T-cell (primary cell): ENCODE data around the gene KIAA1217. TPM values are rescaled to one million over a fixed set of nuclear protein-coding genes. Genes with fewer than 3 reads are reported as not detected.

Experiments
- ATAC-seq, 4 experiments: fragments of 200-7000 bp in 3 of 4; fragments of 150-1000 bp in 1 of 4; cut with Tn5 transposase; replicated peaks in 1 of 4; 1 replicate in 3 of 4; 2 replicates in 1 of 4; pipeline ENCODE4 v1.10.0; 2021; ENCODE audit warnings: moderate library complexity in 3 of 4, mild to moderate bottlenecking in 2 of 4, moderate number of reproducible peaks in 1 of 4
- CTCF ChIA-PET, 2 donors: fragments of 300-600 bp; sonication (Branson Sonifier 250); formaldehyde crosslinking; loops; one replicate each; lab custom pipeline; 2022; ENCODE audit warnings: antibody characterized with exemption in 2 of 2; lab: Charles Lee
- POLR2A ChIA-PET, 2 donors: fragments of 300-600 bp; sonication (Branson Sonifier 250); formaldehyde crosslinking; loops; one replicate each; lab custom pipeline; 2022; ENCODE audit warnings: antibody characterized with exemption in 2 of 2; lab: Charles Lee
- DNase-seq, 35 experiments: peaks; one replicate each; pipeline versions ENCODE4 v3.0.0 to v3.0.0-alpha.2; 2013 to 2023
- H3K27ac ChIP-seq: one replicate; pipeline ENCODE4 v1.5.1; 2013; ENCODE audit warnings: low read length
- H3K27me3 ChIP-seq, 2 experiments: replicated peaks in 1 of 2; 1 replicate in 1 of 2; 2 replicates in 1 of 2; pipeline versions ENCODE4 v1.6.1 to v1.7.0; 2013; ENCODE audit warnings: low read length in 1 of 2, mixed read lengths in 1 of 2; ENCODE audit not compliant: control insufficient read depth in 2 of 2, insufficient read depth in 2 of 2; ENCODE audit errors: extremely low read depth in 1 of 2
- H3K36me3 ChIP-seq, 2 donors: 1 replicate in 1 of 2; 2 replicates in 1 of 2; pipeline versions ENCODE4 v1.6.1 to v1.7.0; 2013; ENCODE audit warnings: low read length in 1 of 2; ENCODE audit not compliant: control insufficient read depth in 2 of 2, insufficient read depth in 1 of 2; ENCODE audit errors: extremely low read depth in 1 of 2
- H3K4me1 ChIP-seq, 2 experiments: 1 replicate in 1 of 2; 2 replicates in 1 of 2; pipeline versions ENCODE4 v1.6.1 to v1.7.0; 2013; ENCODE audit warnings: low read length in 2 of 2, mixed read lengths in 1 of 2; ENCODE audit not compliant: insufficient read depth in 2 of 2, control insufficient read depth in 1 of 2; ENCODE audit errors: extremely low read depth in 1 of 2
- H3K4me3 ChIP-seq, 2 donors: 1 replicate in 1 of 2; 2 replicates in 1 of 2; pipeline versions ENCODE4 v1.5.1 to v1.7.0; 2013; ENCODE audit warnings: mild to moderate bottlenecking in 2 of 2, low read length in 1 of 2, moderate library complexity in 1 of 2; ENCODE audit not compliant: control insufficient read depth in 1 of 2; ENCODE audit errors: extremely low read depth in 1 of 2
- H3K9me3 ChIP-seq: 2 replicates; pipeline ENCODE4 v1.7.0; 2013
- H3K27ac Mint-ChIP-seq, 2 donors: one replicate each; pipeline ENCODE4 v1.8.0; 2020 to 2021; ENCODE audit warnings: mild to moderate bottlenecking in 2 of 2, mixed read lengths in 2 of 2
- H3K27me3 Mint-ChIP-seq, 2 donors: one replicate each; pipeline ENCODE4 v1.8.0; 2021 to 2022; ENCODE audit warnings: mixed read lengths in 2 of 2
- H3K36me3 Mint-ChIP-seq: one replicate; pipeline ENCODE4 v1.8.0; 2021; ENCODE audit warnings: mixed read lengths
- H3K4me1 Mint-ChIP-seq, 3 donors: one replicate each; pipeline ENCODE4 v1.8.0; 2020 to 2022; ENCODE audit warnings: mixed read lengths in 3 of 3, mild to moderate bottlenecking in 1 of 3
- H3K4me3 Mint-ChIP-seq, 3 donors: one replicate each; pipeline ENCODE4 v1.8.0; 2020 to 2022; ENCODE audit warnings: mild to moderate bottlenecking in 3 of 3, mixed read lengths in 3 of 3, moderate library complexity in 3 of 3
- H3K9me3 Mint-ChIP-seq, 3 donors: one replicate each; pipeline ENCODE4 v1.8.0; 2020 to 2022; ENCODE audit warnings: mixed read lengths in 3 of 3
- WGBS: methylation state at CpG from one replicate; pipeline ENCODE4 v1.1.5; 2013; ENCODE audit warnings: missing lambda C conversion rate; ENCODE audit not compliant: insufficient coverage; 5-methylcytosine and 5-hydroxymethylcytosine counted together
- total RNA-seq, 35 experiments: library from RNA in 6 of 35; stranded (reverse) in 6 of 35; fragments of 120-200 nt in 1 of 35; gene quantifications; one replicate each; pipeline versions ENCODE4 v1.2.1 to v1.2.4 and lab custom pipeline; 2013 to 2026

Gene KIAA1217
- total RNA-seq, 5 donors from 2014 or later (not counting 1 experiment from before 2014, with no cell fraction given), result 0.12 to 1.2 (median 0.66) TPM; not detected in 1

GRCh38 chr10:24427678-24428409, 218.9 kb downstream of the KIAA1217 start:
- 86% methylated on average over 6 of the region's 14 CpGs for WGBS
- H3K36me3 ChIP-seq, result no peaks in the 10 kb centered on the region
- CTCF ChIA-PET, result no interaction called here
- H3K27ac ChIP-seq, result no peak overlapping the region
- no peaks in the 10 kb centered on the region for H3K4me1 Mint-ChIP-seq
- no peaks in the 10 kb centered on the region for H3K9me3 Mint-ChIP-seq
- no peak overlapping the region for H3K4me3 ChIP-seq
- ATAC-seq (no peak), DNase-seq (no peak)
- H3K36me3 Mint-ChIP-seq, result no peaks in the 10 kb centered on the region
- H3K27me3 Mint-ChIP-seq, result peaks cover 2 to 4% of the 10 kb centered on the region in 2 donors
- no peaks in the 10 kb centered on the region for H3K9me3 ChIP-seq
- no peaks in the 10 kb centered on the region for H3K4me1 ChIP-seq
- H3K27me3 ChIP-seq, result peaks cover 0 to 5% of the 10 kb centered on the region in 2 experiments
- no peak overlapping the region for H3K27ac Mint-ChIP-seq
- POLR2A ChIA-PET, result no interaction called here
- no peak overlapping the region for H3K4me3 Mint-ChIP-seq

GRCh38 chr10:24428410-24428782, 219.5 kb downstream of the KIAA1217 start:
- no peak for DNase-seq
- WGBS, result 50% methylated on average over 1 of the region's 2 CpGs
- ChIA-PET POLR2A (no interaction called here), CTCF (interaction anchor here in 1 of 2 donors (0.7 kb wide), 1 partner anchor 27 kb away, joined by 6 read pairs; no protein-coding TSS in a partner anchor)
- H3K4me3 Mint-ChIP-seq, result no peak overlapping the region
- peaks cover 0 to 5% of the 10 kb centered on the region in 2 experiments for H3K27me3 ChIP-seq
- H3K9me3 Mint-ChIP-seq, result no peaks in the 10 kb centered on the region
- H3K9me3 ChIP-seq, result no peaks in the 10 kb centered on the region
- no peaks in the 10 kb centered on the region for H3K36me3 Mint-ChIP-seq
- H3K36me3 ChIP-seq, result no peaks in the 10 kb centered on the region
- no peaks in the 10 kb centered on the region for H3K4me1 ChIP-seq
- no peaks in the 10 kb centered on the region for H3K4me1 Mint-ChIP-seq
- H3K27ac Mint-ChIP-seq, result no peak overlapping the region
- no peak overlapping the region for H3K4me3 ChIP-seq
- peaks cover 2 to 4% of the 10 kb centered on the region in 2 donors for H3K27me3 Mint-ChIP-seq
- no peak overlapping the region for H3K27ac ChIP-seq
- no peak for ATAC-seq

GRCh38 chr10:24430591-24430990, 221.7 kb downstream of the KIAA1217 start:
- no peaks in the 10 kb centered on the region for H3K4me1 Mint-ChIP-seq
- no peak overlapping the region for H3K4me3 Mint-ChIP-seq
- ChIA-PET POLR2A (no interaction called here), CTCF (no interaction called here)
- no peaks in the 10 kb centered on the region for H3K36me3 ChIP-seq
- H3K9me3 ChIP-seq, result no peaks in the 10 kb centered on the region
- no peak for ATAC-seq
- H3K27me3 Mint-ChIP-seq, result peaks cover 4% of the 10 kb centered on the region in 2 donors
- no peaks in the 10 kb centered on the region for H3K36me3 Mint-ChIP-seq
- DNase-seq, result no peak
- WGBS, result 87% methylated on average over 5 of the region's 5 CpGs
- H3K4me1 ChIP-seq, result no peaks in the 10 kb centered on the region
- H3K9me3 Mint-ChIP-seq, result no peaks in the 10 kb centered on the region
- H3K27ac Mint-ChIP-seq, result no peak overlapping the region
- H3K27ac ChIP-seq, result no peak overlapping the region
- H3K4me3 ChIP-seq, result no peak overlapping the region
- peaks cover 0 to 8% of the 10 kb centered on the region in 2 experiments for H3K27me3 ChIP-seq

GRCh38 chr10:24432478-24433416, 223.8 kb downstream of the KIAA1217 start:
- H3K27me3 ChIP-seq, result peaks cover 0 to 8% of the 10 kb centered on the region in 2 experiments
- Mint-ChIP-seq H3K27ac (no peak overlapping the region), H3K9me3 (no peaks in the 10 kb centered on the region), H3K36me3 (no peaks in the 10 kb centered on the region), H3K4me1 (no peaks in the 10 kb centered on the region), H3K27me3 (peaks cover 3 to 5% of the 10 kb centered on the region in 2 donors), H3K4me3 (no peak overlapping the region)
- H3K4me3 ChIP-seq, result no peak overlapping the region
- no peak for ATAC-seq
- no peak overlapping the region for H3K27ac ChIP-seq
- no peak for DNase-seq
- CTCF ChIA-PET, result interaction anchor here in 1 of 2 donors (0.7 kb wide), 1 partner anchor 14 kb away, joined by 9 read pairs; no protein-coding TSS in a partner anchor
- H3K9me3 ChIP-seq, result no peaks in the 10 kb centered on the region
- H3K36me3 ChIP-seq, result no peaks in the 10 kb centered on the region
- WGBS, result 54% methylated on average over 5 of the region's 9 CpGs
- no peaks in the 10 kb centered on the region for H3K4me1 ChIP-seq
- POLR2A ChIA-PET, result no interaction called here

DNA sequence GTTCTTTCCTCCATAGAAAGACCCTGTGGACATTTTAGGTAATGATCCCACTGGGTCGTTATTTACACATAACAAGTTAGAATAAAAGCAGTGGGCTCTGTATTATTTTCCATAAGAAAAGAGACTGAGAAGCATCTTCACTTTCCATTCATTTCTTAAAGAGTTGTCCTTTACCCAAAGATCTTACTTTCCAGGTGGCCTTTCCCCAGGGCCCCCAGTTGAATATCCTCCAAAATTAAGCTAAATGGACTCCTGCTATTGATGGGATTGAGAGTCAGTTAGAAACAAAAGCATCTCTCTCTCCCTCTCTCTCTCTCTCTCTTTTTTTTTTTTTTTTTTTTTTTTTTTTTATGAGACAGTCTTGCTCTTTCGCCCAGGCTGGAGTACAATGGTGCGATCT, 224.8 kb downstream of the KIAA1217 start:
- POLR2A ChIA-PET, result no interaction called here
- H3K4me3 ChIP-seq, result no peak overlapping the region
- Mint-ChIP-seq H3K36me3 (no peaks in the 10 kb centered on the region), H3K27me3 (peaks cover 3 to 5% of the 10 kb centered on the region in 2 donors), H3K9me3 (no peaks in the 10 kb centered on the region), H3K27ac (no peak overlapping the region), H3K4me1 (no peaks in the 10 kb centered on the region), H3K4me3 (no peak overlapping the region)
- no peak for DNase-seq
- H3K9me3 ChIP-seq, result no peaks in the 10 kb centered on the region
- ATAC-seq, result no peak
- WGBS, result 100% methylated on average over 1 of the region's 3 CpGs
- no peak overlapping the region for H3K27ac ChIP-seq
- no peaks in the 10 kb centered on the region for H3K4me1 ChIP-seq
- H3K27me3 ChIP-seq, result peaks cover 0 to 8% of the 10 kb centered on the region in 2 experiments
- no peaks in the 10 kb centered on the region for H3K36me3 ChIP-seq
- CTCF ChIA-PET, result no interaction called here

GRCh38 chr10:24434961-24435360, 226.0 kb downstream of the KIAA1217 start:
- DNase-seq, result no peak
- H3K4me3 Mint-ChIP-seq, result no peak overlapping the region
- no peak for ATAC-seq
- ChIA-PET POLR2A (no interaction called here), CTCF (interaction anchor here (0.6 kb wide), 2 partner anchors 419 to 1143 kb away, joined by 3 to 5 read pairs; no protein-coding TSS in a partner anchor)
- H3K27me3 Mint-ChIP-seq, result peaks cover 3 to 5% of the 10 kb centered on the region in 2 donors
- no peaks in the 10 kb centered on the region for H3K36me3 ChIP-seq
- H3K4me1 Mint-ChIP-seq, result no peaks in the 10 kb centered on the region
- H3K36me3 Mint-ChIP-seq, result no peaks in the 10 kb centered on the region
- no peaks in the 10 kb centered on the region for H3K9me3 Mint-ChIP-seq
- no peak overlapping the region for H3K4me3 ChIP-seq
- H3K9me3 ChIP-seq, result no peaks in the 10 kb centered on the region
- no peak overlapping the region for H3K27ac Mint-ChIP-seq
- H3K4me1 ChIP-seq, result no peaks in the 10 kb centered on the region
- H3K27me3 ChIP-seq, result peaks cover 0 to 5% of the 10 kb centered on the region in 2 experiments
- no CpG with 5 or more reads among the region's 1 CpG for WGBS
- H3K27ac ChIP-seq, result no peak overlapping the region
